Stimulated activated CD8-positive, alpha-beta memory T cell treated with anti-CD3 and anti-CD28 coated beads, Interleukin-4, amount 100 ng/mL, for 1 hour (primary cell): ENCODE measurements around the gene GSTM4.
"Not testable (repeated sequence)": the region's sequence is repeated elsewhere in the genome, so short reads cannot be mapped to it uniquely, and the experiment has no call there.

Source experiments
- DNase-seq, 2 donors: peaks; one replicate each; pipeline ENCODE4 v3.0.0-alpha.2; 2020; ENCODE audit warnings: low read depth in 2 of 2, low spot score in 1 of 2

The GSTM4 gene

DNA sequence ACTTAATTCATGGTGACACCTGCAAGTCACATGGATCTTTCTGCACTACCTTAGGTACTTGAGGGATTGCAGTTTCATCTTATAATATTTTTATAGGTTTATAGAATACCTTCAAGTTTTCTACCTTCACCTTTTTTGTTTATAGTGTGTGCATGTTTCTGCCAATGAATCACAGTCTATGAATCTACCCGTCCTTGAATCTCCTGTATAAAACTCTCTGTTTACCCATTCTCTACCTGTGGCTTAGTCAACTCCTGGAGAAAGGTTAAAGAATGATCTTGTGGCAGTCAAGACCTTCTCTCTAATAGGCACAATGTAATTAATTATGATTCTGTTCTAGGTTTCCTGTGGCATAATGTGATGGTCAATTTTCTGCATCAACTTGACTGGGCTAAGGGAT lies 8.8 kb downstream of the GSTM4 start:
- DNase-seq: no peak

DNA sequence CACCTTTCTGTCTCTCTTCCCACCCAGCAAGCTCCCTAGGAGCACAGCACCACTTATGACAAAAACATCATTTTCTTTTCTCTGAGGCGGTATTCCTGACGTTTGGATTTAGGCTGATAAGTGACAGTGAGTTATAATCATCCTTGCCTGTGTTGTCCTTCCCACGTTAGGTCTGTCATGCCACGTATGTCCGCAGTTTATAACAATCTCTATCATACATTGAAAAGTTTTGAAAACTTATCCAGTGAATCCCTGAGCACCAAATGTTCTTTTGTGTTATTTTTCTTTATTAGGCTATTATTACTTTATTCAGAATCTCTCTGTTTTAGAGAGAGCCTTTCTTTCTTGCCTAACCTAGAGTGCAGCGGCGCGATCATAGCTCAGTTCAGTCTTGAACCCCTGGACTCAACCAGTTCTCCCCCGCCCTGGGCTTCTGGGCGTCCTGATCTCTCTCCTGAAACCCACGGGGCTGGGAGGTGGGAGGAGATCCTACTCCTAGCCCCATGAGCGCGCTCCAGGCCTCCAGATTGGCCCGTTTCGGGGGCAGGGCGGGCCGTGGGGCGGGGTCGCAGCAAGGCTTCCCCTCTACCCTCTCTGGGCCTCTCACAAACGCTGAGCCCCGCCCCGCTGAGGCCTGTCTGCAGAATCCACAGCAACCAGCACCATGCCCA lies 11.7 kb downstream of the GSTM4 start, which contains the start of gene GSTM2:
Gene GSTM2, plus strand, starts transcription at position 606 of the 671 bp plus-strand sequence. Its CDS starts 59 bp downstream, at position 665.
- DNase-seq: peak; percentile 34 to 39

DNA sequence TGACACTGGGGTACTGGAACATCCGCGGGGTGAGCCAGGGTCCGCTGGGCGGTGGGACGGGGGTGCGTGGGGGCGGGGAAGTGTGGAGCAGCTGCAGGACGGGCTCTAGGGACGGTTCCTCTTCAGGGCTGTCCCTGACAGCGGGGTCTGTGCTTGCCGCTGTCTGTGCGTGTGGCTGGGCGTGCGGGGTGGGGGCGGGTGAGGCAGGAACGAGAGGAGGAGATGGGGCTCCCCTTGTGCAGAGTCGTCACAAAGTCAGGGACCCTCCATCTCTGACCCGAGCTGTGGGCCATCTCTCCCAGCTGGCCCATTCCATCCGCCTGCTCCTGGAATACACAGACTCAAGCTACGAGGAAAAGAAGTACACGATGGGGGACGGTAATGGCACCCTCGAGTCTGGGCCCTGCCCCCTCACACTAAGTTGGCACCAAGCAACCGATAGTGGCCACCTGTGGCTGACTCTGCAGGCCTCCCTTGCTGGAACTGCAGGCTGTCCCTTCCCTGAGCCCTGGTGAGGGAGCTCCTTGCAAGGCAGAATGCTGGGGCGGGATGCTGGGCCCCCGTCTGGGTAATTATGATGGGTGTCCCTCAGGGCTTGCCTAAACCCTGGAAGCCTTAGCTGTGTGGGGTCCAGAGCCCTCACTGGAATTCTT lies 12.3 kb downstream of the GSTM4 start:
- DNase-seq: no peak

DNA sequence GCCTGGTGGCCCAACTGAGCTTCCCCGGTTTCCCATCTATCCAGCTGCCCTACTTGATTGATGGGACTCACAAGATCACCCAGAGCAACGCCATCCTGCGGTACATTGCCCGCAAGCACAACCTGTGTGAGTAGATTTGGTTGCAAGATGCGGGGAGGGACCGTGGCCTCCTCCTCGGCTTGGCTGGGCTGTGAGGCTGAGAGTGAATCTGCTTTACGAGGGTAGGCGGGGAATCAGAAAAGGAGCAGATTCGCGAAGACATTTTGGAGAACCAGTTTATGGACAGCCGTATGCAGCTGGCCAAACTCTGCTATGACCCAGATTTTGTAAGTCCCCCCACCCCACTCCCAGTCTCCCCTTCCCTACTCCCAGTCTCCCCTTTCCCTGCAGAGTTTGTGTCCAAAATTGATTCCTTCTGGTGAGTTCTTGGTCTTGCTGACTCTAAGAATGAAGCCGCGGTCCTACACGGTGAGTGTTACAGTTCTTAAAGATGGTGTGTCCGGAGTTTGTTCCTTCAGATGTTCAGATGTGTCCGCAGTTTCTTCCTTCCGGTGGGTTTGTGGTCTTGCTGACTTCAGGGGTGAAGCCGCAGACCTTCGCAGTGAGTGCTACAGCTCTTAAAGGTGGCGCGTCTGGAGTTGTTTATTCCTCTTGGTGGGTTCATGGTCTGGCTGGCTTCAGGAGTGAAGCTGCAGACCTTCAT lies 13.5 kb downstream of the GSTM4 start:
- no peak for DNase-seq

DNA sequence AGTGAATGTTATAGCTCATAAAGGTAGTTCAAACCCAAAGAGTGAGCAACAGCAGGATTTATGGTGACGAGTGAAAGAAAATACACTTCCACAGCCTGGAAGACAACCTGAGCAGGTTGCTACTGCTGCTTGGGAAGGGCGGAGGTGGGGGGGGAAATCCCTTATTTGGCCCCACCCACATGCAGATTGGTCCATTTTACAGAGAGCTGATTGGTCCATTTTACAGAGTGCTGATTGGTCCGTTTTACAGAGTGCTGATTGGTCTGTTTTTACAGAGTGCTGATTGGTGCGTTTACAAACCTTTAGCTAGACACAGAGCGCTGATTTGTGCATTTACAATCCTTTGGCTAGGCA lies 14.0 kb downstream of the GSTM4 start:
- not testable (repeated sequence) for DNase-seq

DNA sequence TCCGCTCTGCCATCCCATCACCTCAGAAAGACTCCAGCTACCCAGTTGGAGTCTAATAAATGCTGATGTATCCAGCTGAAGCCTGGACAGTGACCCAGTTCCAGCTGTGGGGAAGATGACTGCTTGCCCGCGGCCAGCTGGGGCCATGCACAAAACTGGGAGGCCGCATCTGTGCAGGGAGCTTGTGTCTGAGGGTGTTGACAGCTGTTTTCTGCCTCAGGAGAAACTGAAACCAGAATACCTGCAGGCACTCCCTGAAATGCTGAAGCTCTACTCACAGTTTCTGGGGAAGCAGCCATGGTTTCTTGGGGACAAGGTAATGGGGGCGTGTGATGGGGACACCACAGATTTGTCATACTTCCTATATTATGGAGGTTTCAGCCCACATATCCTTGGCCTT lies 15.2 kb downstream of the GSTM4 start:
- no peak for DNase-seq

DNA sequence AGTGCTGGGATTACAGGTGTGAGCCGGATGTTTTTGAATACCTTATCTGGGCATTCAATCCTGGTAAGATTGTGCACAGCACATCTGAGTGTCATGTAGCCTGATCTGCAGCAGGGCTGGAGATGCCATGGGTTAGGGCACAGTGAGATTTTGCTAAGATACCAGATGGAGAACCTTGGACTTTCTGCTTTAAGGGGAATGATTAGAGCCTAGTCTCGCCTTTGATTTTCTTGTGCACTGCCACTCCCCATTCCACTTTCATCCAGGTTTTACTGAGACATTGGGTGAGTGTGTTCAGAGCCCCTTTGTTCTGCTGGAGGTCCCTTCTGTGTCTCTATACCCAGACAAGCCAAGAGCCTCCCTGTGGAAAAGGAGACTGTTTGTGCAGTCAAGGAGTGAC lies 18.0 kb downstream of the GSTM4 start:
- not testable (repeated sequence) for DNase-seq

DNA sequence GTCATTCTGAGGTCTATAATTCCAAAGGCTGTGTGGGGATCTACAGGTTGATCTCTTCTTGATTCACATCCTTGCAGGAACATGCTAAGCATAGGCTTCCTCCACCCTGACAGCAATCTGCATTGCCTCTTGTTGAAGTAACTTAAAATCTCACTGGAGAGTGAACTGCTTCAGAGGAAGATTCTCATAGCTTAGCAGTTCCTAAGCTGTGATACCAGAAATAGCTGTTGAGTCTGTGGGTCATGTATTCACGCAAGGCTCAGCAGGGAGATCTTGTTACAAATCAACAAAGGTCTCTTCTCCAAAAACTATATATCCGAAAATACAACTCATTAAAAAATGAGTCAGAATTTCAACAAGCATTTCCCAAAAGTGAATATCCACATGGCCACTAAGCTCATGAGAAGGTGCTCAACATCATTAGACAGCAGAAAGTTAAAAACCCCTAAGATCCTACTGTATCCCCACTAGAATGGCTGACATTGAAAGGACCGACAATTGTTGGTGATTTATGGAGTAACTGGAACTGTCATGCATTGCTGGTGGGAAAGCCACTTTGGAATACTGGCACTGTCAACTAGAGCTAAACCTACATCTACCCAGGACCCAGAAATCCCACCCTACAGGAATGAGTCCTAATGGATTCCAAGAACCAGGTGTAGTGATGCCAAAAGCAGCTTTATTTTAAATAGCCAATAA lies 20.9 kb downstream of the GSTM4 start:
- DNase-seq: not testable (repeated sequence)

DNA sequence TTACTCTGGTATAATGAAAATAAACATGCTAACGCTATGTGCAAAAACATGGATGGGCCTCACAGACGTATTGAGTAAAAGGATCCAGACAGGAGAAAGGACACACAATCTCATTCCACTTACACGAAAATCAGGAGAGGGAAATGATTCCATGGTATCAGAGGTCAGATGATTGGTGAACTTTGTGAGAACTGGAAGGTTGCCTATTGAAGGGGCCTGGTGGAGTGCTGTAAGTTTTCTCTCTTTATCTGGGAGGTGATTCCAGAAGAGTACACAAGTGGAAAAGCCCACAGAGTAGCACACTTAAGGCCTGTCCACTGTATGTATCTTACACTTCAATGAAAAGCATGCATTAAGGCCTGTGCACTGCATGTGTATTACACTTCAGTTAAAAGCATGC lies 21.6 kb downstream of the GSTM4 start:
- no peak for DNase-seq

DNA sequence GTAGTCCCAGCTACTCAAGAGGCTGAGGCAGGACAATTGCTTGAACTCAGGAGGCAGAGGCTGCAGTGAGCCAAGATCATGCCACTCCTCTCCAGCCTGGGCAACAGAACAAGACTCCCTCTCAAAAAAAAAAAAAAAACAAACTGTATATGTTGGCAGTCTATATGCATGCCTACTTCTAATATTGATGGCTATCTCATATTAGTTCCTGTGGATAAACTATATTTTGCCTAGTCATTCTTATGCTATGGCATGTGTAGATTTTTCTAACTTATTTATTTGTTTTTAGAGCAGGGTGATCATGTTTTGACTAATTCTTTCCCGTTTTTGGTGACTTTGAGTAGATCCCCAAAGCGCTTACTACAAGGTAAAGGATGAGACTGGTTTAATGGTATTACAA lies 22.7 kb downstream of the GSTM4 start:
- DNase-seq: not testable (repeated sequence)

DNA sequence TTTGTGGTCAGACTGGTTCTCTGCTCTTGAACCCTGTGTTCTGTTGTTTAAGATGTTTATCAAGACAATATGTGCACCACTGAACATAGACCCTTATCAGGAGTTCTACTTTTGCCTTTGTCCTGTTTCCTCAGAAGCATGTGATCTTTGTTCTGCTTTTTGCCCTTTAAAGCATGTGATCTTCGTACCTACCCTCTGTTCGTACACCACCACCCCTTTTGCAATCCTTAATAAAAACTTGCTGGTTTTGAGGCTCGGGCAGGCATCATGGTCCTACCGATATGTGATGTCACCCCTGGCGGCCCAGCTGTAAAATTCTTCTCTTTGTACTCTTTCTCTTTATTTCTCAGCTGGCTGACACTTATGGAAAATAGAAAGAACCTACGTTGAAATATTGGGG lies 28.9 kb downstream of the GSTM4 start:
- not testable (repeated sequence) for DNase-seq

DNA sequence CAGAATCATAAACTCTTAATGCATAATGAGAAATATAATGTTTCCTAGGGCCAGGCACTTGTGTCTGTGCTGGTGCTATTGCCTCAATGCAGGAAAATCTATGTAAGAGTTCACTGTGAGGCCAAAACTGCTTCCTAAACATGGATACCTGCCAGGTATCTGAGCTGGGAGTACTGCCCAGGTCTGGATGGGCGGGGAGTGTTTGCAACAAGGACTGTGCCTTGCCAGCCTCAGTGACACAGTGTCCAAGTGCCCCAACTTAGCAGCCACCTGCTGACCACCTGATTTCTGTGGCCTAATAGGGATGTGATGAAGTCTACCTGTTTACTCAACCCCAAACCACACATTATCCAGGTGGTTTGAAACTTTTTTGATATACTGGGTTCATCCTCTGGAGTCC lies 29.5 kb downstream of the GSTM4 start:
- not testable (repeated sequence) for DNase-seq

DNA sequence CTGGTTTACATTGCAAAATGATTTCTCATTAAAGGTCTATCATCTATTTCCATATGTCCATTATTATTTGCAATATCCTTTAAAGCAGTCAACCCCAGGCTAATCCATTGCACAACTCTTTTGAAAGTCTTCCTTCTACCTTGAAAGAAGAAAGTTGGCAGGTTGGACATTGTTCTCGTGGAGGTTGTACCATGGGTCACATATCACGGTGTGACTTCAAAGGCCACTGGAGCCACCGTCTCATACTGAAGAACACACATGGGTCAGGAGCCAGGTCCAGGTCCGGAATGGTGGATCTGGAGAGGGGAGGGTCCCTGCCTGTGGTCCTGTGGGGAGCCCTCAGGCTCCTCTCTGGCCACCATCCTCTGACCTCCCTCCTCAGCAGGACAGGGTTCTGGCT lies 30.0 kb downstream of the GSTM4 start:
- DNase-seq: not testable (repeated sequence)

DNA sequence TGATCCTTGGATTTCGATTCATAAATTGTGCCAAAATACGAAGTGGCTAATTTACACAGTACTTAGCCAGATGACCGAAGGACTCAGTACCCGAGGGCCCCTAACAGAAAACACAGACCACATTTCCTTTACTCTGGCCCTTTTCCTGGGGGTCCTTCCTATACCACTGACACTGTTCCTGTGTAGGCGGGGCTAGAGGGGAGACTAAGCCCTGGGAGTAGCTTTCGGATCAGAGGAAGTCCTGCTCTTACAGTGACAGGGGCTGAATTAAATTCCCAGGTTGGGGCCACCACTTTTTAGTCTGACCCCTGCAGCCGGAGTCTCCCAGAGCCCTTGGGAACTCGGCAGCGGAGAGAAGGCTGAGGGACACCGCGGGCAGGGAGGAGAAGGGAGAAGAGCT lies 31.2 kb downstream of the GSTM4 start:
- DNase-seq: not testable (repeated sequence)

DNA sequence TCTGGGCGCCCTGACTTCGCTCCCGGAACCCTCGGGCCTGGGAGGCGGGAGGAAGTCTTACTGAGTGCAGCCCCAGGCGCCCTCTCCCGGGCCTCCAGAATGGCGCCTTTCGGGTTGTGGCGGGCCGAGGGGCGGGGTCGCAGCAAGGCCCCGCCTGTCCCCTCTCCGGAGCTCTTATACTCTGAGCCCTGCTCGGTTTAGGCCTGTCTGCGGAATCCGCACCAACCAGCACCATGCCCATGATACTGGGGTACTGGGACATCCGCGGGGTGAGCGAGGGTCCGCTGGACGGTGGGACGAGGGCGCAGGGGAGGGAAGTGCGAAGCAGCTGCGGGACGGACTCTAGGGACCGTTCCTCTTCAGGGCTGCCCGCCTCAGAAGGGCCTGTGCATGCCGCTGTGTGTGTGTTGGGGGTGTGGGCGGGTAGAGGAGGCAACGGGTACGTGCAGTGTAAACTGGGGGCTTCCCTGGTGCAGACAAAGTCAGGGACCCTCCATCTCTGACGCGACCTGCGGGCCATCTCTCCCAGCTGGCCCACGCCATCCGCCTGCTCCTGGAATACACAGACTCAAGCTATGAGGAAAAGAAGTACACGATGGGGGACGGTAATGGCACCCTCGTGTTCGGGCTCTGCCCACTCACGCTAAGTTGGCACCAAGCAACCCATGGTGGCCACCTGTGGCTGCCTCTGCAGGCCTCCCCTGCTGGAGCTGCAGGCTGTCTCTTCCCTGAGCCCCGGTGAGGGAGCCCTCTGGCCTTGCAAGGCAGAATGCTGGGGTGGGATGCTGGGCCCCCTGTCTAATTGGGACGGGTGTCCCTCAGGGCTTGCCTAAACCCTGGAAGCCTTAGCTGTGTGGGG lies 32.0 kb downstream of the GSTM4 start, which contains the start of gene GSTM1:
Gene GSTM1, plus strand, starts transcription at position 177 of the 859 bp plus-strand sequence. Its CDS starts 57 bp downstream, at position 234.
- peak in 1 of 2 donors; percentile 57 for DNase-seq

DNA sequence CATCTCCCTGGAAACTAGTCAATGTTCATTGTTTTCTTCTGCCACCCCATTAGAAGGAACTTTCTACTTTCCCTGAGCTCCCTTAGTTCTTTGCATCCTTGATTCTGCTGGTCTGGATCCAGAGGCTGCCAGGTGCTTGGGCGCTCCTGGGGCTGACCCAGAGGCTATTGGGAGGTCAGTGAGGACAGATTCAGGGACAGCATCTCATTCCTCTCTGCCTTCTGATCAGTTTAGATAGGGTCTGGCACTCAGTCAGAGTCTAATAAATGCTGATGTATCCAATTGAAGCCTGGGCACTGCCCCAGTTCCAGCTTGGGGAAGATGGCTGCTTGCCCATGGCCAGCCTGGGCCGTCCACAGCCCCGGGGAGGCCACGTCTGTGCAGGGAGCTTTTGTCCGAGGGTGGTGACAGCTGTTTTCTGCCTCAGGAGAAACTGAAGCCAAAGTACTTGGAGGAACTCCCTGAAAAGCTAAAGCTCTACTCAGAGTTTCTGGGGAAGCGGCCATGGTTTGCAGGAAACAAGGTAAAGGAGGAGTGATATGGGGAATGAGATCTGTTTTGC lies 34.0 kb downstream of the GSTM4 start:
- no peak for DNase-seq

DNA sequence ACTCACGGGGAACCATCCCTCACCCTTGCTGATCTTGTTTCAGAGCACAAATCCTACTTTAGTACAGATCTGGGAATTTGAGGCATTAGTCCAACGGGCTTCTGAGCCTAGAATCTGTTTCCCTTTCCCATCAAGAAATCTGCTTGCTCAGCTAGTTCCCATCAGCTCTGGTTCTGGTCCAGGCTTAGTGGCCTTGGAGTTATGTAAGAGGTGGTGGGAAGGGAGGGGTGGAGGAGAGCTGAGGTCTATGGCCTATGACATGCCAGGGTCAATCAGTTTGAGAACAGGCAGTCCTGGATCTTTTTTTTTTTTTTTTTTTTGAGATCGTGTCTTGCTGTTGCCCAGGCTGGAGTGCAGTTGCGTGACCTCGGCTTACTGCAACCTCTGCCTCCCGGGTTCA lies 35.9 kb downstream of the GSTM4 start:
- DNase-seq: no peak

DNA sequence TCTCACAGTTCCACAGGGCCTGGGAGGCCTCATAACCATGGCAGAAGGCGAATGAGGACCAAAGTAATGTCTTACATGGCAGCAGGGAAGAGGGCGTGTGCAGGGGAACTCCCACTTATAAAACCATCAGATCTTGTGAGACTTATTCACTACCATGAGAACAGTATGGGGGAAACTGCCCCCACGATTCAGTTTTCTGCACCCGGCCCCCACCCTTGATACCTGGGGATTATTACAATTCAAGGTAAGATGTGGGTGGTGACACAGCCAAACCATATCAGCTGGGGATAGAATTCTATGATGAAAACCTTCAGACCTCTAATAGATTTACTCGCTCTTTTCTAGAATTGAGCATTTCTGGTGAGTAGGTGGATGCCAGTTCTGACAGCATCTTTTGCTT lies 38.5 kb downstream of the GSTM4 start:
- not testable (repeated sequence) for DNase-seq

DNA sequence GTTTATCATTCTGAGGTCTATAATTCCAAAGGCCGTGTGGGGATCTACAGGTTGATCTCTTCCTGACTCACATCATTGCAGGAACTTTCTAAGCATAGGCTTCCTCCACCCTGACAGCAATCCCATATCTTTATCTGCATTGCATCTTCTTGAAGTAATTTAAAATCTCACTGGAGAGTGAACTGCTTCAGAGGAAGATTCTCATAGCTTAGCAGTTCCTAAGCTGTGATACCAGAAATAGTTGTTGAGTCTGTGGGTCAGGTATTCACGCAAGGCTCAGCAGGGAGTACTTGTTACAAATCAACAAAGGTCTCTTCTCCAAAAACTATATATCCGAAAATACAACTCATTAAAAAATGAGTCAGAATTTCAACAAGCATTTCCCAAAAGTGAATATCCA lies 39.2 kb downstream of the GSTM4 start:
- not testable (repeated sequence) for DNase-seq

DNA sequence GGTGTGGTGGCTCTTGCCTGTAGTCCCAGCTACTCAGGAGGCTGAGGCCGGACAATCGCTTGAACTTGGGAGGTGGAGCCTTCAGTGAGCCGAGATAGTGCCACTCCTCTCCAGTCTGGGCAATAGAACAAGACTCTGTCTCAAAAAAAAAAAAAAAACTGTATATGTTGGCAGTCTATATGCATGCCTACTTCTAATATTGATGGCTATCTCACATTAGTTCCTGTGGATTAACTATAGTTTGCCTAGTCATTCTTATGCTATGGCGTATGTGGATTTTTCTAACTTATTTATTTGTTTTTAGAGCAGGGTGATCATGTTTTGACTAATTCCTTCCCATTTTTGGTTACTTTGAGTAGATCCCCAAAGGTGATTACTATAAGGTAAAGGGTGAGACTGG lies 41.2 kb downstream of the GSTM4 start:
- no peak for DNase-seq
